HFF-Myc (cell line): ENCODE measurements around the gene IQSEC1.

Source experiments
- DNase-seq: peaks from one replicate; pipeline ENCODE4 v3.0.0-alpha.2; 2011; ENCODE audit warnings: low read depth; ENCODE audit errors: extremely low read depth
- H3K4me3 ChIP-seq: replicated peaks from 2 replicates; pipeline ENCODE4 v1.5.1; 2011; ENCODE audit warnings: low read depth, mild to moderate bottlenecking, control low read depth, low read length
- TF ChIP-seq, protein P1 (sequence below): IDR thresholded peaks from 2 replicates; pipeline ENCODE4 v1.5.1; 2012; ENCODE audit warnings: mild to moderate bottlenecking, low read depth, low read length, control low read depth; ENCODE audit errors: missing control alignments

Gene IQSEC1

DNA sequence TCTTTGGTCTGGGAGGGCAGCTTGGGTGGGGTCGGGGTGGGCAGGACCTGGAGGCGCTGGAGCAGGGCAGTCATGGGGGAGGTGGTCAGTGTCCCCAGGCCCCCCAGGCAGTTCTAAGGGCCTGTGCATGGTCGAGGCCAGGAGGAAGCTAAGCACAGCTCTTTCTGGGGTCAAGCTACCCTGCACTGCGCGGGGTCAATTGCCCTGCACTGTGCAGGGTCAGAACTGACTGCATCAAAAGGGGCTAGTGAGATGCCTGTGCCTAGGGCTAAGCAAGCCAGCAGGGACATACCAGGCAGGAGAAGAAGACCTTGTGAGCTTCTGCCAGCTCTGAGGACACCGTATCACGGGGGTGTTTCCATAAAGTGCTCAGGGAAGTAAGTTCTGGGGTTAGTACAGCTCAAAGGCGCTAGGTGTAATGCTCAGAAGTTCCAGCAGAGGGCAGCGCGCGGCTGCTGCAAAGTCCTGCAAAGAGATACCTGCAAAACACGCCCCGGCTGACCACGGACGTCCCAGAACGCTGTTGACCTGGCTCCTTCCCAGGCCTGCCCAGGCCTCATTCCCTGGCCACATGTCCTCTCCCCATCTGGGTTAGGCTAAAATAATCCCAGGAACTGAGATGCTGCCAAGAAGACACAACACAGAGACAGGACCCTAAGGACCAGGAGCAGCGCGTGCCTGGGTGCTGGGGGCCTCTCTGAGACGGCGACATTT, 18.8 kb upstream of the IQSEC1 start:
- DNase-seq = peak; percentile 32
- TF ChIP-seq, protein P1, sequence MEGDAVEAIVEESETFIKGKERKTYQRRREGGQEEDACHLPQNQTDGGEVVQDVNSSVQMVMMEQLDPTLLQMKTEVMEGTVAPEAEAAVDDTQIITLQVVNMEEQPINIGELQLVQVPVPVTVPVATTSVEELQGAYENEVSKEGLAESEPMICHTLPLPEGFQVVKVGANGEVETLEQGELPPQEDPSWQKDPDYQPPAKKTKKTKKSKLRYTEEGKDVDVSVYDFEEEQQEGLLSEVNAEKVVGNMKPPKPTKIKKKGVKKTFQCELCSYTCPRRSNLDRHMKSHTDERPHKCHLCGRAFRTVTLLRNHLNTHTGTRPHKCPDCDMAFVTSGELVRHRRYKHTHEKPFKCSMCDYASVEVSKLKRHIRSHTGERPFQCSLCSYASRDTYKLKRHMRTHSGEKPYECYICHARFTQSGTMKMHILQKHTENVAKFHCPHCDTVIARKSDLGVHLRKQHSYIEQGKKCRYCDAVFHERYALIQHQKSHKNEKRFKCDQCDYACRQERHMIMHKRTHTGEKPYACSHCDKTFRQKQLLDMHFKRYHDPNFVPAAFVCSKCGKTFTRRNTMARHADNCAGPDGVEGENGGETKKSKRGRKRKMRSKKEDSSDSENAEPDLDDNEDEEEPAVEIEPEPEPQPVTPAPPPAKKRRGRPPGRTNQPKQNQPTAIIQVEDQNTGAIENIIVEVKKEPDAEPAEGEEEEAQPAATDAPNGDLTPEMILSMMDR = peak; percentile 95
- H3K4me3 ChIP-seq = no peak overlapping the region

DNA sequence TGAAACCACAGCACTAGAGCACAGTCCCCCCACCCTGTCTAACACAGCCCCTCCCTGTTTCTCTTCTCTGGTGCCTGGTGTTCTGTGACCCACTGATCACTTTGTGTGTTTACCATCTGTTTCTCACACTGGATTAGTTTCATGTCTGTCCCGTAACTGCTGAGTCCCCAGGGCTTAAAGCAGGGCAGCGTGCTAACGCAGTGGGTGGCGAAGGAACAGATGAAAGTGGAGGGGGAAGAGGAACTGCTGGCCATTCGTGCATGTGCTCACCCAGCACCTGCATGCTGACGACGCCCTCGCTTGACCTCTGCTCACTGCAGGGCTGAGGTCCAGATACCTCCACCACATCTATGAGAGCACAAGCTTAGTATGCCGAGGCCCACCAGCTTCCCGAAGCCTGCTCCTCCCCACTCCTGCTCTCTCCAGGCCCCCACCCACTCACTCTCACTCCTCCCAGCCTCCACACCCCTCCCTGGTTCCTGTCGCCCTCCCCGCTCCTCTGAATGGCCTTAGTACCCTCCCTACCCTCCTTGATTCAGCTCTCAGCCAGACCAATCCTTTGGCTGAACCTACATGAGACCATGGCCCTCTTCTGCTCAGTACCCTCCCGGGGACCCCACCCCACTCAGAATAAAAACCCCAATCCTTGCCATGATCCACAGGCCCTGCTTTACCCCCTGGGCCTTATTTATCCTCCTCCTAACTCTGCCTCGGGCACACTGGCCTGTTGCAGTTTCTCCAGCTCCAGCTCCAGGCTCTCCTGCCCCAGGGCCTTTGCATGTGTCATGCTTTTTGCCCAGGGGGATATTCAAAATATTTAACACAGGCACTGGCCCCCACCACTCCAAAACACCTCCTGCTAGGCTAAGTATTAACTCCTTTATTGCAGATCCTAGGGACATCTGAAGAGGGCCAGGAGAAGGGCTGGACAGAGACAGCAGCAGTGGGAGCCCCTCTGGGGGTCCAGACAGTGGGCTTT, 15.1 kb upstream of the IQSEC1 start:
- TF ChIP-seq, protein P1 = no peak
- no peak for DNase-seq
- H3K4me3 ChIP-seq = no peak overlapping the region

DNA sequence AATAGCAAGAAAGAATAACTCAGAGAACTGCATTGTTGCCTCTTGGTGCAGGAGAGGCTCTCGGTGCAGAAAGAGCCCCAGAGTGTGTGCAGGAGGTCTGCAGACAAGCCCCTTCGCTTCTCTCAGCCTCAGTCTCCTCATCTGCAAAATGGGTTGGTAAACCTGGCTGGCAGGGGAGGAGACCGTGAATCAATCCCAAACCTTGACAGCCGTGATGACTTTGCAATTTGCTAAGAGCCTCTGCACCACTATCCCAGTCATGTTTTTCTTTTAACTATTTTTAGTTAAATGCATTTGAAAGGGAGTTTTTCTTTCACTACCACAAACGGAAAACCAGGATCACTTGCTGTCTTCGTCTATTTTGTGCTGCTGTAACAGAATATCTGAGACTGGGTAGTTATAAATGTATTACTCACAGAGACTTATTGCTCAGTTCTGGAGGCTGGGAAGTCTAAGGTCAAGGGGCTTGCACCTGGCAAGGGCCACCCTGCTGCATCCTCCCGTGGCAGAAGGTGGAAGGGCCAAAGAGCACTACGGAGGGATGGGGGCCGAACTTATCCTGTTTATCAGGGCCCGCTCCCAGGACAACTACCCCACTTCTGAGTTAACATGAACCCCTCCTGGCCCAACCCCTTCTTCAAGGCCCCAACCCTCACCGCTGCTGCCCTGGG, 14.2 kb upstream of the IQSEC1 start:
- no peak overlapping the region for H3K4me3 ChIP-seq
- TF ChIP-seq, protein P1 = no peak
- no peak for DNase-seq

DNA sequence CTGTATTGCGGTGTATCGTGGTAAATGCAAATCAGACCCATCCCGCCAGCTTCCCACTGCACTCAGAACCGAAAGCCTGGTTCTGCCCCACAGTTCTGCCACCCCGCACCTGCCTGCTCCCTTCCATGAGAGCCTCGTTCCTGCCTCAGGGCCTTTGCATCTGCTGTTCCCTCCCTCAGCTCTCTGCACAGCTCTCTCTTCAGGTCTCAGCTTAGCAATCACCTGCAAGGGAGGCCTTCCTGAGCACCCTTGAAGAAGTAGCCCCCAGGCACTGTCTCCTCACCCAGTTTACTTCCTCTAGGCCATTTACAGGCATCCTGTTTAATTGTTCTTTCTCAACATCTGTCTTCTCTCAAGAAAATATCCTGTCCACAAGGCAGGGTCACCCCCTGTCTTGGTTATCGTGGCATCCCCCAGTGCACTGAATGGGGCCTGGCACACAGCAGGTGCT, 13.3 kb upstream of the IQSEC1 start:
- TF ChIP-seq, protein P1 = no peak
- DNase-seq = no peak
- H3K4me3 ChIP-seq = no peak overlapping the region

DNA sequence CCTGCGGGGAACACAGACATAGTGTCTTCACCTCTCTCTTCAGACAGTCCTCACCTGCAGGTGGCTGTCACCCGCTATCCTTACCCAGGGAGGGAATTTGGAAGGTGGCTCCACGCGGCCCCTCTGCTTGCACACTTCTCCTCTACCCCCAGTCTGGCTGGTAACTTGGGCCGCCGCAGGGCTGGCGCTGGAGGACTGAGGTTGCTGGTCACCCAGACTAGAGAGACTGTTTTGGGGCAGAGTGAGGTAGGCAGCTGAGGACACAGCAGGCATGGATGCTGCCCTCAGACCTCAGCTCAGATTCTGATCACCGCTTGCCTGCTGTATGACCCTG, 12.6 kb upstream of the IQSEC1 start:
- TF ChIP-seq, protein P1 = no peak
- no peak for DNase-seq
- no peak overlapping the region for H3K4me3 ChIP-seq

DNA sequence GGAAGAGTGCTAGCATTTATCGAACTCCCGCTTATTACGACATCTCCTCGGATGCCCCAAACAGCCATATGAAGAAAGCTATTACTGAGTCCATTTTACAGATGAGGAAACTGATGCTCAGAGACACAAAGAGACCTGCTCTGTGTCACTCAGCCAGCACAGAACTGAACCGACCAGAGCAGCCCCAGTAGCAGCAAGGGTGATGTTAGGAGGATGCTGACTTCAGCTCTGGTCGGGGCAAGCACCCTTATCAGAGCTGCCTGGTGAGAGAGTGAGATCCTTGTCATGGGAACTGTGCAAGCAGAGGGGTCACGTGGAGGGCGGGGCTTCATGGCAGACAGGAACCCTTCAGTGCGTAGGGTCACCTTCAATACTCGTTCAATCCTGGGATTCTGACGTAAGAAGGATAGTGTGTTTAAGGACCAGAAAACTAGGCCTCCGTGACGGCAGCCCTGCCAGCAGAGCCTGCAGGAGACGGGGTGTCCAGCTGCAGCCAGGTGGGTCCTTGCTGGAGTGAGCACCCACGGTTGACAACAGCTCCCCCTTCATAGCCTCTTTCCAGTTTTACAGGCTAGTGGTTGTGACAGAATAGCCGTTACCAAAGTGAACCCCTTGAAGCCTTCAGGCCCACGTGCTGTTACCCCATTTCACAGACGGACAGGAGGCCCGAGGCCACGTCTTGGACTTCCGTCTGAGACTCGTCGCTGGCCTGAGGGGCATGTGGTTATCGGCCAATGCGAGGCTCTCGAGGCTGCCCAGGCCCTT, 12.0 kb upstream of the IQSEC1 start:
- TF ChIP-seq, protein P1 = no peak
- H3K4me3 ChIP-seq = no peak overlapping the region
- no peak for DNase-seq
